GM19467 (cell line): ENCODE measurements around the gene SKOR1.
A peak's percentile ranks its signal among the peaks of the same experiment; 100 is the strongest.

Experiments
- ATAC-seq: cut with Tn5 transposase; IDR thresholded peaks from one replicate; pipeline ENCODE4 v1.9.1; 2021; ENCODE audit warnings: mild to moderate bottlenecking, moderate library complexity; ENCODE audit not compliant: unreplicated experiment

The SKOR1 gene, protein sequence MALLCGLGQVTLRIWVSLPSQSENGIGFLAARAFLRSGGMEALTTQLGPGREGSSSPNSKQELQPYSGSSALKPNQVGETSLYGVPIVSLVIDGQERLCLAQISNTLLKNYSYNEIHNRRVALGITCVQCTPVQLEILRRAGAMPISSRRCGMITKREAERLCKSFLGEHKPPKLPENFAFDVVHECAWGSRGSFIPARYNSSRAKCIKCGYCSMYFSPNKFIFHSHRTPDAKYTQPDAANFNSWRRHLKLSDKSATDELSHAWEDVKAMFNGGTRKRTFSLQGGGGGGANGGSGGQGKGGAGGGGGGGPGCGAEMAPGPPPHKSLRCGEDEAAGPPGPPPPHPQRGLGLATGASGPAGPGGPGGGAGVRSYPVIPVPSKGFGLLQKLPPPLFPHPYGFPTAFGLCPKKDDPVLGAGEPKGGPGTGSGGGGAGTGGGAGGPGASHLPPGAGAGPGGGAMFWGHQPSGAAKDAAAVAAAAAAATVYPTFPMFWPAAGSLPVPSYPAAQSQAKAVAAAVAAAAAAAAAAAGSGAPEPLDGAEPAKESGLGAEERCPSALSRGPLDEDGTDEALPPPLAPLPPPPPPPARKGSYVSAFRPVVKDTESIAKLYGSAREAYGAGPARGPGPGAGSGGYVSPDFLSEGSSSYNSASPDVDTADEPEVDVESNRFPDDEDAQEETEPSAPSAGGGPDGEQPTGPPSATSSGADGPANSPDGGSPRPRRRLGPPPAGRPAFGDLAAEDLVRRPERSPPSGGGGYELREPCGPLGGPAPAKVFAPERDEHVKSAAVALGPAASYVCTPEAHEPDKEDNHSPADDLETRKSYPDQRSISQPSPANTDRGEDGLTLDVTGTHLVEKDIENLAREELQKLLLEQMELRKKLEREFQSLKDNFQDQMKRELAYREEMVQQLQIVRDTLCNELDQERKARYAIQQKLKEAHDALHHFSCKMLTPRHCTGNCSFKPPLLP

DNA sequence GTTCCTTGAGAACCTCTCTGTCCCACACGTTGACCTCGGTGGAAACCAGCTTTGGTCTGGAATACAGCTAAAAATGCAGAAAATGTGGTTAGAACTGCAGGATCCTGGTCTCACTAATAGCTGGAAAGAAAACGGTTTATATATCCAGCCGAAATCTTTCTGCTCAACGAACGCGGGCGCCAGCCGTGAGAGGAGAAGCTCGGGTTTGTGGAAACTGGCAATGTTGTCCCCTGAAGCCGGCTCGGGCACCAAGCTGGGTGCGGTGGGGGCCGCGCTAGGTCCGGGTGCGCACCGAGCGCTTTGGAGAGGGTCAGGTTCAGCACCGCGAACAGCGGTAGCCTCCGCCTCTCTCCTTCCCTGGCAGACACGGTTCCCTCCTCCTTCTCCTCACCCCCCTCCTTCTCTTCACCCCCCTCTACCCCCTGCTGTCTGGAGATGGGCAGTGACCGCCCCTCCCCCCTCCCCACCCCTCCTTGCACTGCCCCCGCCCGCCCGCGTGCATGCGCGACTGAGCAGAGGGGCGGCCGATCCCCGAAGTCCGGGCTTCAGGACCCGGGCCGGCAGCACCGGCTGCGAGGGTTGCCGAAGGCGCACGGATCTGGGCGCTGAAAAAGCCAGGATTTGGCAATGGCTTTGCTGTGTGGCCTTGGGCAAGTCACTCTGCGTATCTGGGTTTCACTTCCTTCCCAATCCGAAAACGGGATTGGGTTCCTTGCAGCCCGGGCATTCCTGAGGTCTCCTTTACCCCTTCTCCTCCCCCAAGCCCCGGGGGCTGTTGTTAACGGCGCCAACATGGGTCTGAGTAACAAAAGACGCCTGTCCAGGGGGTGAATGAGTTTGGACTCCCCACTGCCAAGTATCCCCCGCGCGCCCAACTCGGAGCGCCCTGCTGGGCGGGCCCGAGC lies at the start of gene SKOR1:
TSS of gene SKOR1 (plus strand) at position 534 of the 905 bp plus-strand sequence. CDS start at position 628, 94 bp downstream.
- no peak for ATAC-seq

DNA sequence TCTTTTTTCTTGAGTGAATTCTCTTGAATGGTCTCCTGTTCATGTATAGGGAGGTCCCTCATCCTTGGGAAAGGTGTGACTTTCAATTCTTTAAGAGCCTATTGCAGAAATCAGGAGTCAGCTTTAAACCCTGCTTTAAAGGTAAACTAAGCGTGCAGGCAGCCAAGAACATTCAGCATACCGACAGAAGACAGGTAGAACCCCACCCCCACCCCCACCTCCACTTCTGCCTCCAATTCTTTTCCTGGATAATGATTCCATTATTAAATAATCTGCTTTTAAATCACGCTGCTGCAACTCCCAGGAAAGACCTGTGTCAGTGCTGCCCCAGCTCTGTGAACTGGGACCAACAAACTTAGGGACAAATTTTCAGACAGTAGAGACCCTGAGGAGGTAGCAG lies 49.3 kb upstream of the SKOR1 start:
- ATAC-seq = no peak

DNA sequence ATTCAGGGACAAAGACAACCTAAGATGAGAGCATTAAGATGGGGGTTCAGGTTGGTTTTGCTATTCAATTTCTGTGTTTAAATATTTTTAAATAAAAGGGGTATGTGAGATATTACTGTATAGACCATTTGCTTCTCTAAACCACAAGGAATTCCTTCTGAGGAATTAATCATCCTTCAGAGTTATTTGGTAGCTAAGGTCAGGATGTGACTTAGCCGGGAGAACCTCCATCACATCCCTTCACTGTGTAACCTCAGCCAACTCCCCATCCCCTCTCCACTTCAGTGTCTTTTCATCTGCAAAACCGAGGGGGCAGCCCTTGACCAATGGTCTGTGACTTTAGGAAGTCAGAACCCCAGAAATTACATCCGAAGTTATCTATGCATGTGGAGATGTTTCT lies 48.7 kb upstream of the SKOR1 start:
- no peak for ATAC-seq

DNA sequence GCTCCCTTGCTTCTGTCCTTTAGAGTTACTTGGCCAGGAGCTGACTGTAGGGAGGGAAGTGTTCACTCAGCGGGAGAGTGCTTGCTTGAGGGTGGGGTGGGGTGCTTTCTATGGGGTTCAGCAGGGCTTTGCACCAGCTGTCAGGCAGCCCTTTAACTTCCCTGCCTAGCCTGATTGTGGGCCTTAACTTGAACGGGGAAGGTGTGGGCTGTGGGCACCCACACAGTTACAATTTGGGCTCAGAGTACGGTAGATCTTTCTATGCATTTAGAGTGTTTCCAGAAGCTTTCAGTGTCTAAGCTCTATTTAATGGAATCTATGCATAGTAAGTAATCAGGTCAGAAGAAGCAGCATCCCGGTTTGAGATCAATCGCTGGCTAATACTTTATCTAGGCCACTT lies 48.2 kb upstream of the SKOR1 start:
- ATAC-seq = no peak

DNA sequence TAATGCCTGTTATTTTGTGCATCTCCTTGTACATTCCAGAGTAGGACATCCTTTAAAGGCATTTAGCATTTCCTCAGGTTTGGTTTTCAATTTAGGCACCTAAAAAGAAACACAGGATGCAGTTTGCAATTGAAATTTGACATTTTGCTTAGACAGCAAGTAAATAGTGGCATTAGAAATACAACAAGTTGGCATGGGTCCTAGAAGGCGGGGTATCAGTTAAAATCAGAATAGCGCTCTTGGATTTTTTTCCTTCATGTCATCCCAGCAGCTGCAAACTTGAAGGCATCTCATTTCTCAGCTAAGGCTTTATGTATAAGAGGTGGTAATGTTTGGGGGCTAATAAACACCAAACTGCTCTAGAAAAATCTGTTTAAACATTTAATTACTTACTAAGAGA lies 47.5 kb upstream of the SKOR1 start:
- ATAC-seq = no peak

DNA sequence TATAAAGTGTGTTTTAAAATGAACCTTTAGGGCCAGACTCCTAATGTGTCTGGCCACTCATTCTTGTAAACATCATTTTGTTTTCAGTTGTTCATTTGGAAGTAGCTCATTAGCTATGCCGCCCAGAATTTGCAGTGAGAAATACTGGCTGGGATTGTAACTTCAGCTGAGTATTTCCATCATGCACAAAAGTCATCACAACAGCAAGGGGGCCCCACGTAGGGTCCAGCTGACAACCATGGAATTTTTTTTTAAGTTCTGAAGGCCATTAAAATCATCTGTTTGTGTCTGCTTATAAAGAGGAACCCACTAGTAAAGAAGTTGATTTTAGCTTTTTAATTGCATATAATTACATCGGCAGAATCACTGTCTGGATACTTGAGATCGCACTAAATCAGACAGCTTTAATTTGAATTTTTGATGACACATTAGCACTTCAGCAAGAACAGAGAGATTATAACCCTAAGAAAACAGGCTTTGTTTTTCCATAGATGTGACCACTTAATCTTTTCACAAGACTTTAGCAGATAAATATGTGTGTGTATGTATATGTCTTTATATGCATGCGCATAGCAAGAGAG lies 46.3 kb upstream of the SKOR1 start:
- ATAC-seq = no peak

DNA sequence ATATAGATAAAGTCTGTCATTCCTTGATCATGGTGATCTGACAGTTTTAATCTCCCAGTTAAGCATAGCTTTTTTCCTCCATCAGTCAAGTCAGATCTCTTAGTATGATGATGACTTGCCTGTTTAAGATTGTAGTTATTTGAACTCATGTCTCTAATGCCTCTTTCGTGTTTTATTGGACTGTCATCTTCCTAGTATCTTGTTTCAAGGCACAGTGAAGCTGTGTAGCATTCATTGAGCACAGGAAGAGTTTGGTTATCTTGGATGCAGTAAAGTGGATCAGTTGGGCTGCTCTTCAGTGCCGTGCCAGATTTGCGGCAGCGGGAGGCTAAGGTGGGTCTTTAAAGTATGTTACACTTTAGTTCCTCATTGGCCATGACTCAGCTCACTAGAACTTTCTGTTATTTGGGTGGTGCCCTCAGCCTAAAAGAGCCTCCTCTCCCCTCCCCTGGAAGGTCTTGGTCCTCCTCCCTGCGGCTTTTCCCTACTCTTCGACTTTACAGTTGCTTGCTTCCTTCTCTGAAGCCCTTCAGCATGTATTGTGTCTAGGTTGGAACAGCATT lies 45.7 kb upstream of the SKOR1 start:
- ATAC-seq = no peak

DNA sequence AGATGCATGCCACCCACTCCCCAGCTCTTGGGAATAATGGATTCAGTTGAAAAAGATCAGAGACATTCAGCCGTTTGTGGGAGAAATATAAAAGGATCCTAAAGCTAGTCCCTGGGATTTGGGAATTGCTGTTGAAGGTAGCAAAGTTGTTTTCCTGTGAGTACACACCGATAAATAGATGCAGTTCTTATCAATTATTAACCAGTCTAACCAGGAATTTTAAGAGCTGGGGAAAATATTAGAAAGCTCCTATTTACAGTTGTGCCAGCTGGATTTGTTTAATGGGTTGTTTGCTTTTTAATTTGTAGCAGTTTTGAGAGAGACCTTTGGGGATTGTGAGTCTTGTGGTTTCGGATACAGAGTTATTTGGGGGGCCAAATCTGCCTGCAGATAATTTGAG lies 44.2 kb upstream of the SKOR1 start:
- no peak for ATAC-seq

DNA sequence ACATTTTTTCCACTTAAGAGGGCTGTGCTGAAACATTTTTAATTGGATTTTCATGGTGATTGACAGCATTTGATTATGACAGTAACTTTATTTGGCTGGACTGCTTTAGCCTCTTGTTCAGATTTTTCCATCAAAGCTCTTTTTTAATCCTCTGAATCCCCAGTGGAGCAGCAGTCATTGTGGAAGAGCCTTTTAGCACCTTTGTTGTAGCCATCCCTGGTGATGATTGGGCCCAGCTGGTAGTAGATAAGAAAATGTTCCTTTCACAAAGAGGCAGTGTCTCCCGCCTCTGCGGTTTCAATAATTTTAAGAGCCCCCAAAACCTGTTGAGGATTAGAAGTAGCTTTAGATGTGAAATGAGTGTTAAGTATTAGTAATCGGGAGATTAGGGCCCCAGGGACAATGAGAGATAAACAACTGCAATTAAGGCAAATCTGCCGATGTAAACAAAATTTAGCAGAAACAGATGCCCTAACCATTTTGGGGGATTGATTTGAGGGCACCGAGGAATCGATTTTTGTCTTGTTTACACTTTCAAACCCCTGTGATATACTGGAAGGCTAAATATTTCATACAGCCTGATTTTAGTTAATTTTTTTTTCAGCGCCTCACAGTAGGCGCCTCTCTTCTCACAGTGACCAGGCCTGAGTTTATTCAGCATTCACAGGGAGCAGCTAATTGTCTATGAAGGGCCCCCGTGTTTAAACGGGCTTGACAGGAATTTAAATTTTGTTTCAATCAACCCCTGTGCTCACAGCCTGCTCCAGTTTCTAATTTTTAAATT lies 43.2 kb upstream of the SKOR1 start:
- ATAC-seq = no peak

DNA sequence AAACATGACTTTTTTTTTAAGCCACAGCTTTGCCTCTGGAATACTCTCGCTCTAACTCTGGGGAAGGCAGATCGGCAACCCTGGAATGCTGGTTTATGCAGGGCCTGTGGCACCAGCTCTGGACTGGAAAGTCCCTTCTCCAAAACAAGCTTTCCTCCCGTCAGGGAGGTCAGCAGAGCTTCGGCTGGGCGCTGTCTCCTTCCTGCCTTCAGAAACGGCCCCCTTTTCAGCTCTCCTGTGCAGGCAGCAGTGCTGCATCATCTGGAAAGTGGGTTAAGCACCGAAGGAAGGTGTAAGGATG lies 42.7 kb upstream of the SKOR1 start:
- no peak for ATAC-seq

DNA sequence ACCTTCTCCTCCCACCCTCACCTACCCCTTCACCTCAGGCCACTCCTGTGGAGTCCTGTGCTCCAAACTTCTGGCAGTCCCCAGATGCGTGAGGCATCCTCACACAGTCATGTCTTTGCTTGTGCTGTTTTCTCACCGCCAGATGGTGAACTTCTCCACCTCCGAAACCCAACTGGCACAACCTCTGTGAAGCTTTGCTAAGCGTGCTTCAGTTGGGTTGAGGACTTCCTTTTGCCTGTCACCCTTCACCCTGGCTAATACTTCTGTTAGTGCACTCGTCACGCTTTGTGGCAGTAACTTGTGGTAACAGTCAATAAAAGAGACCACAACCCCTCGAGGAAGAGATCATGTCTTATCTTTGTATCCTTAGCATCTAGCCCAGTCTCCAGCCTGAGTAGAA lies 42.0 kb upstream of the SKOR1 start:
- ATAC-seq = peak; percentile 49

DNA sequence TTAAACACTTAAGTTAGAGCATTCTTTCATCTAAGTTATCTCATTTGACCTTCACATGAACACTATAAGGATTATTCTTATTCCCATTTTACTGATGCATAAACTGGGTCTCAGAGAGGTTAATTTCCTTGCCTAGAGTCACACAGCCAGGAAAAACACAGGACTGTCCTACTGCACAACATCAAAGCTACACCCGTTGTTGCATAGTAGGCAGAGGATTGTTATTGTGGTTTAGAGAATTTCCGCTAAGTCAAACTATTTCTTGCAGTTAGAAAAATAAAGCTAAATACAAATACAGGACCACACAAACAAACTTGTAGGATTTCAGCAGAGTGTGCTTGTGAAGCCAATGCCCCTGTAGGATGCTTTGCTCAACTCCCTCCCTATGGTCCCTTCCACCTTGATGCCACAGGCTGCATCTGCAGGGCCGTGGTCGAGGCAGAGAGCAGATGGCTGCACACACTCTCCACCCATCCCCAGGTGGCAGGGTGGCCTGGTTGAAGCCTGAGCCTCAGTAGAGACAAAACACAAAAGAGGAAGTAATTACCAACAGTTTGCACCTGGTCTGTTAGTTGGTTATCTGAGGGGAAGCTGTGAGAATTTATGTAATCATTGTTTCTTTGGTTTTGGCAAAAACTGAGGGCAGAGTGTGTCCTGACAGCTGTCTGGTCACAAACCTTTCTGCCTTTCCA lies 41.1 kb upstream of the SKOR1 start:
- ATAC-seq = peak; percentile 80

DNA sequence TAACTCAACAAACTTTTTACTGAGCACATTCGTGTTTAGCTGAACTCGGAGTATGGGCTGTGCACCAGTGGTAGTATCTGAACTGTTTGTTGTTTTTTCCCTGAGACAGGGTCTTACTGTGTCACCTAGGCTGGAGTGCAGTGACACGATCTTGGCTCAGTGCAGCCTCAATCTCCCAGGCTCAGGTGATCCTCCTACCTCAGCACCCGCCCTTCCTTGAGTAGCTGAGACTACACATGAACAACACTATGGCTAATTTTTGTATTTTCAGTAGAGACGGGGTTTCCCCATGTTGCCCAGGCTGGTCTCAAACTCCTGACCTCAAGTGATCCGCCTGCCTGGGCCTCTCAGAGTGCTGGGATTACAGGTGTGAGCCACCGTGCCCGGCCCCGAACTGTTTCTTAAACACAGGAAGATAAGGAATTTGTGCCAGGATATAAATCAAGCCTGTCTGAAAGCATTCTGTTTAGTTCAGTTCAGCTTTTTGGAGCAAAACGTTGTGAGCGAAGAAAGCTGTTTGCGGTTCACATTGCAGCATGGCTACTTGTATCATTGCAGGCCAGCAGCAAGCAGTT lies 40.4 kb upstream of the SKOR1 start:
- ATAC-seq = peak; percentile 12

DNA sequence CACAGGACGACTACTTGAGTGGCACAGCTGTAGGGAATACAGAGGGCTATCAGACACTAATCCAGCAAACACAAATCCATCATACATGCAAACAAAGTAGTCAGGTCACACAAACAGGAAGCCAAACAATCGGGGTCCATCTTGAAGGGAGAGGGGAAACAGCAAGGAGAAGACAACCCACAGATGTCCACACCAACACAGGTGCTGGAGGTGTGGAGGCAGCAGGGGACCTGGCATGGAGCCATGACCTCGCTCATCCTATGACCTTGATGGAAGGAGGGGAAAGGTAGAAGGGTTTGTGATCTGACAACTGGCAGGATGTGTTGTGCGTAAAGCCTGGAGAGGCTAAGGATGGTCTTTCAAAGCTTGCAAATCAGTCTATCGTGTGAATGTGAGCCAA lies 39.9 kb upstream of the SKOR1 start:
- ATAC-seq = no peak

DNA sequence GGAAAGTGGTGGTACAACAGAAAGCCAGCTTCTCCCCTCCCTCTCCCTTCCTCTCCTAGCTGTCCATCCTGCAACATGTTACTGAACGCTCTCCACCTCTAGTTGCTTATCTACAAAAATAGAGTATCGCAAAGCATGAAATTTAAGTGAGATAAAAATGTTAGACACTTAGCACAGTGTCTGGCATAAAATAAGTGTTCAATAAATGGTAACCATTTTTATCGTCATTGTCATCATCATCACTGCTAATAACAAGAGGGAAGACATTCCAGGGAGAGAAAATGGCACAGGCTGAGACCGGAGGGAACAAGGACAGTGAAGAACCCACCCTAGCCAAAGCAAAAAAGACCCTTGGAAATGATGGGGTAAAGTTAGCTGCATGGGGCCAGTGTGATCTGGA lies 38.7 kb upstream of the SKOR1 start:
- no peak for ATAC-seq

DNA sequence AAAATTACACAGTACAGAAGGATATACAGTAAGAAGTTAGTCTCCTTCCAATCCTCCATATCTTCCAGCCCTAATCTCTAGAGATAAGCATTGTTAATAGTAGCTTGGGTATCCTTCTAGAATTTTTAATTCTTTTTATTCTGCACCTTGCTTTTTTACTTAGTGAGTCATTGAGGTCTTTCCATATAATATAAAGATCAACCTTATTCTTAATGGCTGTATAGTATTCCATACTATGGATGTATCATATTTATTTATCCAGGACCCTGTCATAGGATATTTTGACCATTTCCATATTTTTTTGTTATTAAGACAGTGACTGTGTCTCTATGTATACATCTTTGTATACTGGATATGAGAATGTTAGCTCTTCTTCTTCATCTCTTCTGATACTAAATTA lies 36.3 kb upstream of the SKOR1 start:
- ATAC-seq = no peak

DNA sequence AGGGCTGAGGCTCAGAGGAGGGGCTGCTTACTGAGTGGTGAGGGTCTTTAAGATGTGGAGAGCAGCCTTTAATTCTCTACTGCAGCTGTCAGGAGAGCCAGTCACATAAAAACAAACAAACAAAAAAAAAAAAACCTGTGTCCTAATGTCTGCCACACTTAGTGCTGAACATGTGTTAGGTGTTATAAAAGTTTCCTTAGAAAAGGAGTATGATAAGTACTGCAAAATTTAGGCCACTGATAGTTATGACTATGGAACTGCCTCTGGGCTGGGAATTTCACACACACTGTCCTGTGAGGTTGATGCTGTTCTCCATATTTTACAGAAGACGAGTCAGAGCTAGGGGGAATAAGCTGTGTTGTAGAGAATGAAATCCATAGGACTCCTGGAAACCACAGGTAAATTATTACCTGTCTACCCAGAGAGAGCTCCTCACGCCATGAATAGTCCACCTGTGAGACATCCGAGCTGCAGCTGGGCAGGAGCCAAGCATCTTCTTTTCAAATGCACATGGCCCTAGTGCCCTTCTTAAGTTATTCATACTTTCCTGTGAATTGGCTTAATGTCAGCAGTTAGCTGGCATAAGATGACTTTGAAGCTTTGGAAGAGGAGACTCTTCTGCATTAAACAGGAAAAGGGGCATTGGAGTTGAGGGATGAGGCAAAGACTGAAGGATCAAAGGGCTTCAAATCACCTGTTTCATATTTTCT lies 34.5 kb upstream of the SKOR1 start:
- no peak for ATAC-seq
